GM18909 (cell line): ENCODE measurements around the gene CALML6.

ENCODE experiments used
- ATAC-seq: cut with Tn5 transposase; IDR thresholded peaks from one replicate; pipeline ENCODE4 v1.9.1; 2021; ENCODE audit warnings: mild to moderate bottlenecking; ENCODE audit not compliant: unreplicated experiment, poor library complexity

Gene CALML6

DNA sequence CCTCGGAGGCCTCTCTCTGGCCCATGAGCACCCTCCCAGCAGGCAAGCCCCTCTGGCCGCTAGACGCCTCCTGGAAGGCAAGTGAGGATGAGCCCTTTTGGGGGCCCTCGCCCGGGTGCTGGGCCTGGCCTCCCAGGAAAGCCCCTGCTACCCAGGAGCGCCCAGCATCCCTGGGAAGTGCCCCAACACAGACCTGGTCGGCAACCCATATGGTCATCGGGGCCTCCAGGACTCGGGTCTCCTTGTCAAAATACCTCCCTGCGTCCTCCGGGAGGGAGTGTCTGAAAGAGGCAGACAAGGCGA lies 25.0 kb downstream of the CALML6 start:
- ATAC-seq: no peak

DNA sequence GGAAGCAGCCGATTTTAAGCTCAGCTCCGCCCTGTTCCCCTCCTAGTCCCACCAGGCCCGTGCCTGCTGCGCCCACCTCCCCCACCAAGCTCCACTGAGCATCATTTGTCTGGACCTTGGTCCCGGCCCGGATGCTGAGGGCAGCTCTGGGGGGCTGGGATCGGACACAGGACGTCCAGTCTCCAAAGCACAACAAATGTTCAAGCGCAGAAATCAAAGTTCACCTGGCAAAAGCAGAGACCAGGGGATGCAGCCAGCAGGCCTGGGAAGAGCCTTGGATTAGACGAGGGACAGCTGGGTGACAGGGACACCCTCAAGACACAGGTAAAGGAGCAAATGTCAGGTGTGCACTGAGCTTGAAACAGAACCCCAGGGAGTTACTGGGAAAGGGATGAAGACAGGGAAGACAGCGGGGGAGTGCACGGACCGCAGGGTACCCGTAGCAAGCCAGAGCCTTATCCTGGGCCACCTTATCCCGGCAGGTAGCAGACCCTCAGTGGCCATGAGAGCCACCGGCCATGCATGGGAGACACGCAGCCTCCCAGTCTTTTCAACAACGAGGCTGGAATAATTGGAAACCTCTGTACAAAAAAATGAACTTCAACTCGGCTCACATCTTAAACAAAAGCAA lies 26.3 kb downstream of the CALML6 start:
- ATAC-seq: no peak

DNA sequence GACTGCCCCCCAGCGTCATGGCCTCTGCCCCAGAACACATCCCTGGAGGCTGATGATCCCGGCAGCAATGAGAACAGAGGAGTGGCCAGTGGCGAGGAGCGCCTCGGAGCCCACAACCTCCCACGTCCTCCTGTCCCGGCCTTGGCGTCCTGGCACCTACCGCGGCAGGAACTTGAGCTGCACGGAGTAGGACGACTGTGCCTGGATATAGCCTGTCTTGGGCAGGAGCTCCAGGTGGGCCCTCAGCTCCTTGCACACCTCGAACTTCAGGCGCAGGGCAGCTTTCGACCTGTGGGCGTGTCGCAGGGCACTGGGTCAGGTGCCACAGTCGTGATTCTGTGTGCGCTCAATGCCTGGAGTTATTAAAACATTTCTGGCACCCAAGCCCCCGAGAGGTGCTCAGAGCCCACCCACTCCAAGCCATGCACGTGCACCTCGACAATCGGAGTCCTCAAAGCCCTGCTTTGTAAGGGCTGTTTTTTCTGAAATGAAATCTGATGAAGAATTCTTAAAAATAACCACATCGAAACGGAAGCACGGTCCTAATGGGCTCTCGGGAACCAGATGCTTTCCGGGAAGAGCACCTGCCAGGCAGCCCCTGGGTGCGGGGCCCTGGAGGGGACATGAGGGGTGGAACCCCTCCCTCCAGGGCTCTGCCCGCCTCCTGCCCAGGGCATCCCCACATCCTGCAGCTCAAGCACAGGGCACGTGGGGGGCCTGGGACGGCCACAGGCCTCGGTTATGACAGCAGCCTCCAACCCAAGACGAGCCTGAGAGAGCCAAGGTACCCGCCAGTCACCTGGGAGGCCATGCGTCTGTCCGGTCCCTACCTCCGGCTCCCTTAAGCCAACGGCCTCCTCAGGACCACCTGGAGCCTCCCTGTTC lies 27.1 kb downstream of the CALML6 start:
- no peak for ATAC-seq

DNA sequence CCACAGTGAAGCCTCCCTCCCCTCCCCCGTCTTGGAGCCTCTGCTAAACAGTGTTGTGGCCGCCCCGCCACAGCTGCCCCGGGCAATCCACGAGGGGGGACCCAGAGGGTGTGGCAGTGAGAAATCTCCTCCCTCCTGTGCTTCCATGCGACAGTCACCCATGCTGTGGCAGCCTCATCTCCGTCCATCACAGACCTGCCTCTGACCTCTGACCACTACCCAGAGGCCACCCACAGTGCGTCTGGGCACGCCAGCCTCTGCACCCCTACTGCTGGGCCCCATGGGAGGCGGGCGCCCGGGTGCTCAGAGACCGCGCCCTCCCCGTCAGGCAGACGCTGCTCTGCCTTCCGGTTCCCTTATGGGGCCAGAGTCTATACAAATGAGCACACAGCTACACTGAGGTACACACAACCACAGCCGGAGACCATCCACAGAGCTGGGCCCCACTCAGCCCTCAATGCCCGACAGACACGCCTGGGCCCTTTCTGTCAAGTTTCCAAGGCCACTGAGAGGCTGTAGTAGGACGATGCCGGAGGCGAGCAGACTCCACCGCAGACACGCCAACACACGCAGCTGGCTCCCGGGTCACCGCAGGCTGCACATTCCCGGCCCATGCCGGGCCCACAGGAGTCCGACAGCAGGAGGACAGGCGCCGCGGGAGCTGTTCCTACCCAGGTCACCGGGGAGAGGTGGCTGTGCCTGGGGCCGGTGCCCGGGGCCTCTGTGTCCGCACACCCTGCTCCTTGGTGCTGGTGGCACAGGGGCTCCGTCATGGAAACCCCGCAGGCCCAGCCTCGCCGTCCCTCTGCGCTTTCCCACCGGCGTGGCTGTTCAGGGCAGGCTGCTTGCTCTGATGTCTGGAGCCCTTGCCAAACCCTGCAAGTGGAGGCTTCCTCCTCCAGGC lies 27.9 kb downstream of the CALML6 start:
- no peak for ATAC-seq

DNA sequence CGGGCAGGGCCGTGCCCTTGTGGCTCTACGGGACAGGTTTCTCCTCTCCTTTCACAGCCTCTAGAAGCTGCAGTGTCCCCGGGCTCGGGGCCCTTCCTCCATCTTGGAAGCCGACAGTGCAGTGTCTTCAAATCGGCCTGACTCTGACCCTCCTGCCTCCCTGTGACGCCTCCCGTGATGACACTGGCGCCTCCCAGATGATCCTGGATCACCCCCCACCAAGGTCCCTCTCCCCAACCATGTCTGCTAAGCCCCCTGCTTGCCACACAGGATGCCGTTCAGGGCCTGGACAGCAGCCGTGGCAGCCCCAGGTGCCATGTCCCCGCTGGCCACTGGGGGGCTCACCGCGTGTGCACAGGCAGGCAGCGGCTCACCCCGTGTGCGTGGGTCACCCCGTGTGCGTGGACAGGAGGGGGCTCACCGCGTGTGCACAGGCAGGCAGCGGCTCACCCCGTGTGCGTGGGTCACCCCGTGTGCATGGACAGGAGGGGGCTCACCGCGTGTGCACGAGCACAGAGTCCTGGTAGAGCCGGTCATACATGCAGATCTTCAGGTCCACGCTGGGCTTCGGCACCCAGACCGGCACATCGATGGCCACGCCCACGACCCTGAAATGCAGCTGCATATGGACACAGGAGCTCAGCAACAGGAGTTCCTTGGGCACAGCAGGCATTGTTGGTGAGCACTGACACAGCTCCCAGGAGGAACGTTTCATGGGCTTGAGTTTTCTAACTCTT lies 28.9 kb downstream of the CALML6 start:
- no peak for ATAC-seq

DNA sequence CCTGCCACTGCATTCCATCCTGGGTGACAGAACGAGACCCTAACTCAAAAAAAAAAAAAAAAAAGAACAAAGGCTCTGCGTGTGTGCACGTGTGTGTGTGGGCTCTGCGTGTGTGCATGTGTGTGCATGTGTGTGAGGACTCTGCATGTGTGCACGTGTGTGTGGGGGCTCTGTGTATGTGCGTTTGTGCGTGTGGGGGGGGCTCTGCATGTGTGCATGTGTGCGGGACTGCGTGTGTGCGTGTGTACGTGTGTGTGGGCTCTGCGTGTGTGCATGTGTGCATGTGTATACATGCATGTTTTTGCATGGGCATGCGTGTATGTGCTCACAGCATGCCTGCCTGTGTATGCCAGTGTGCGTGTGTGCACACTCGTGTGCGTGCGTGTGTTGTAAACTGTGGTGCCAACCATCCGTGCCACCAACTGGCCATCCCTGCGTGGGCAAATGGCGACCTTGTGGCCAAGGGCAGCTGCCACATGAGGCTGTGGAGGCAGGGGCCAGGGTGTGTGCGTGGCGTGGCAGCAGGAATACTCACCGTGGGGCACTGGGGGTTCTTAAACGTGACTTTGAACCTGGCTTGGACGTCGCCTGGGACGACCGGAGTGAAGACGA lies 30.8 kb downstream of the CALML6 start:
- ATAC-seq: no peak

DNA sequence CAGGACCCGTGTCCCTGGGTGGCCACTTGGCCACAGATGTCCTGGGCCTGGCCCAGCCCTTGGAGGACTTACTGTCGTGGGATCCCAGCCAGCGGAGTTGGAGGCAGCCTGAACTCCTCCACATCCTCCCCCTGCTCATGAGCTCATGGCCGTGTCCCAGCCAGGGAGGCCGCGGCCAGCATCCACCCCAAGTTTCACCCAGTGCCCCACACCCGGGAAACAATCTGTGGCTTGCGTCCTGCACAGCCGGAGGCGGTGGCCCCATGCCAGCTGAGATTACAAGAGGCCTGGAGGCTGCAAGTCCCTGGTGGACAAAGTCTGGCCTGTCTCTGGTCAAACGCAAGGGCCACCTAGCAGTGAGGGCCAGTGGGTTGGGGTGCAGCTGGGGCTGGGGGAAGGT lies 31.5 kb downstream of the CALML6 start:
- ATAC-seq: no peak

DNA sequence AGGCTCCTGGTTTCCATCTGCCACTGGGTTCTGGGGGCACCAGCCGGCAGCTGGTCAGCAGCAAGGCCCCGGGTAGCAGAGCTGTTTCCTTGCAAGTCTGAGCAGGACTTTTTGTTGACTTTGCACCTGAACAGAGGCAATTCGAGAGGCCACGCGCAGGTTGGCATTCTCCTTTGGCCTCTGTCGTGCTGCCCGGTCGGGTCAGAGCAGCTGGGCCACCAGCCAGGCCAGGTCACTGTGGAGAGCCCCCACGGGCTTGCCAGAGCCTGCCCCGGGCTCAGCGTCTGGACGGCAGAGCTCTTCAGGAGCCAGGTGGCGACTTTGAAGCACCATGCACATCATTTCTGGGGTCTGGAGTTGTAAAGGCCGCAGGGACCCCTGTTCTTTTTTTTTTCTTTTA lies 32.4 kb downstream of the CALML6 start:
- ATAC-seq: no peak

DNA sequence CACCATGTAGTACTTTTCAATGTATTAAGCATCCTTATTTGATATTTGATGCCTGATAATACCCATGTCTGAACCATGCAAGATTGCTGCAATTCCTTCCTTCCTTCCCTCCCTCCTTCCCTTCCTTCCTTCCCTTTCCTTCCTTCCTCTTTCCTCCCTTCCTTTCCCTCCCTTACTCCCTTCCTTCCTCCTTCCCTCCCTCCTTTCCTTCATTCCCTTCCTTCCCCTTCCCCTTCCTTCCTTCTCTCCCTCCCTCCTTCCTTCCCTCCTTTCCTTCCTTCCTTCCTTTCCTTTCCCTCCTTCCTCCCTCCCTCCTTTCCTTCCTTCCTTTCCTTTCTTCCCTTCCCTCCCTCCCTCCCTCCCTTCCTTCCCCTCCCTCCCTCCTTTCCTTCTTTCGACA lies 33.7 kb downstream of the CALML6 start:
- no peak for ATAC-seq

DNA sequence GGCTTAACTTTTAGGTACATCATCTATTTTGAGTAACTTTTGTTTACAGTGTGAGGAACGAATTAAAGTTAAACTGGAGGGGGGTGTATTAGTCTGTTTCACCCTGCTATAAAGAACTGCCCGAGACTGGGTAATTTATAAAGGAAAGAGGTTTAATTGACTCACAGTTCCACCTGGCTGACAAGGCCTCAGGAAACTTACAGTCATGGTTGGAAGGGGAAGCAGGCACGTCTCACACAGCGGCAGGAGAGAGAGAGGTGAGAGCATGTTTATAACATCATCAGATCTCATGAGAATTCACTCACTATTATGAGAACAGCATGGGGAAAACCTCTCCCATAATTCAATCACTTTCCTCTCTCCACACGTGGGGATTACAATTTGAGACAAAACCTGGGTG lies 35.9 kb downstream of the CALML6 start:
- ATAC-seq: no peak

DNA sequence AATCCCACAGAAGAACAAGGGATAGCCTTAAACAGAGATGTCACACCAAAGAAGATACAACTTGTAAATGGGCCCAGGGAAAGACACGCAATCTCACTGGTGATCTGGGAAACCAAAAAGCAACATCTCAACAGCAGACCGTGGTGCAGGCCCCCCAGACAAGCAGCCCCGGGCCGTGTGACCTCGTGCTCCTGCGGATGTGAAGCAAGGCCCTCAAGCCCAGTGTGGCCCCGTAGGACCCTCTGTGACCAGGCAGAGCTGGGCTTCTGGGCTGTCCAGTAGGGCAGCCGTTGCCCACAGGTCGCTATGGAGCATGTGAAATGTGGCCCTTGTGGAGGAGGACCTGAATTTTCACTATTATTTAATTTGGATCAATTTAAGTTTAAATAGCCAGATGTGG lies 39.0 kb downstream of the CALML6 start:
- no peak for ATAC-seq

DNA sequence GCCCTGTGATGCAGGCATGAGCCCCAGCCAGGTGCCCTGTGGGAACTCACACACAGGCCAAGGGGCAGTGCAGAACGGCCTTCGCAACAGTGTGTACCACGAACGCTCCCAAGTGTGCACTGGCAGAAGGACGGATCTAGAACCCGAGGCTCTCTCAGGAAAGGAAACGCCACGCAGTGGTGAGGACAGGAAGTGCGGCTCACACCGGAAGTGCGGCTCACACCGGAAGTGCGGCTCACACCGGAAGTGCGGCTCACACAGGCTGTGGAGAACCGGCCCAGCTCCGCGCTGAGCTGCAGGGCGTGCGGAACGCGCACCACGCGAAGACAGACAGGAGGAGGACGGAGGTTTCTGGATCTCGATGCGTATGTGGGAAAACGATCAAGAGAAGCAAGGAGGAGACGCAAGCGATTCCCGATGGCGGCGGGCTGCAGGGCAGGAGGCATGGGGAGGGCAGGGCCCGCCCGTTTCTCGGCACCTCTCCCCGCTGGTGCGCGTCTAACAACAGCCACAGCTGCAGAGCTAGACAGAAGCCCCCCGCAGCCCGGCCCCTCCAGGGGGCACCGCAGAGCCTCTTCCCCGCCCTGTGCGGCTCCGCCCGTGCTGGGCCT lies 39.9 kb downstream of the CALML6 start:
- ATAC-seq: no peak

DNA sequence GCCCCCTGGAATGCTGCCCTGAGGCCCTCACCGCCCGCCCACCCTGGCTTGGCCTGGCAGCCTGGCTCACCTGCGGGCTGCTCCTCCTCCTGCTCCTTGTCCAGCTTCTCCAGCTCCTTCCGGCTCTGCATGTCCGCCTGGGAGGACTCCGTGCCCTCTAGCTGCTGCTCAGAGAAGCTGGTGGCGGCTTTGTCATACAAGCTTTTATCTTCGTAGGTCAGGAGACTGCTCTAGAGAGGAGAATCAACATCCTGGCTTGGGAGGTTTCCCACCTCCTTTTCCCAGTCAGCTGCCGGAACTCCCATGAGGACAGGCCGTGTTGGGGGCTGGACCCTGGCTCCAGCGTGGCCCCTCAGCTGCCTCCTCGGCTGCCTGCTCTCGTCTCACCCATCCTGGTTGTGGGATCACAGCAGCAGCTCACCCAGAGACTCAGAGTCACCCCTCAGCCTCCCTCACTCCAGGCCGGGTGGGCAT lies 40.6 kb downstream of the CALML6 start:
- ATAC-seq: no peak

DNA sequence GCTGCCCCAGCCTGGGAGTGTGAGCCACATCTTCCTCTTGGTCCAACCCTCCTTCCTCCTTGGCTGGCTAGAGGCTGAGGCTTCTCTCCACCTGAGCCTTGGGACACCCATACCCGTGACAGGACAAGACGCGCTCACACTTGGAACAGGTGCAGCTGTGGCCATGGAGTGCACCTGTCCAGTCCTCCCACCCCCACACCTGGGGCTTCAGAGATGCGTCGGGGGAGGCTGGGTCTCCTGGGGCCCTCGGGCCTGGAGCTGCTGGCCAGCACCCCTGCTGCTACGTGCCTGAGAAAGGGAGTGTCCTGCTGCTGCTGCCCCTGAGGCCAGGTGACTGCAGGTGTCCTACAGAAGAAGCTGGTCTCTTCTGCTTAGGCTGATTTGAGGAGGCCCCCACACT lies 41.0 kb downstream of the CALML6 start:
- no peak for ATAC-seq

DNA sequence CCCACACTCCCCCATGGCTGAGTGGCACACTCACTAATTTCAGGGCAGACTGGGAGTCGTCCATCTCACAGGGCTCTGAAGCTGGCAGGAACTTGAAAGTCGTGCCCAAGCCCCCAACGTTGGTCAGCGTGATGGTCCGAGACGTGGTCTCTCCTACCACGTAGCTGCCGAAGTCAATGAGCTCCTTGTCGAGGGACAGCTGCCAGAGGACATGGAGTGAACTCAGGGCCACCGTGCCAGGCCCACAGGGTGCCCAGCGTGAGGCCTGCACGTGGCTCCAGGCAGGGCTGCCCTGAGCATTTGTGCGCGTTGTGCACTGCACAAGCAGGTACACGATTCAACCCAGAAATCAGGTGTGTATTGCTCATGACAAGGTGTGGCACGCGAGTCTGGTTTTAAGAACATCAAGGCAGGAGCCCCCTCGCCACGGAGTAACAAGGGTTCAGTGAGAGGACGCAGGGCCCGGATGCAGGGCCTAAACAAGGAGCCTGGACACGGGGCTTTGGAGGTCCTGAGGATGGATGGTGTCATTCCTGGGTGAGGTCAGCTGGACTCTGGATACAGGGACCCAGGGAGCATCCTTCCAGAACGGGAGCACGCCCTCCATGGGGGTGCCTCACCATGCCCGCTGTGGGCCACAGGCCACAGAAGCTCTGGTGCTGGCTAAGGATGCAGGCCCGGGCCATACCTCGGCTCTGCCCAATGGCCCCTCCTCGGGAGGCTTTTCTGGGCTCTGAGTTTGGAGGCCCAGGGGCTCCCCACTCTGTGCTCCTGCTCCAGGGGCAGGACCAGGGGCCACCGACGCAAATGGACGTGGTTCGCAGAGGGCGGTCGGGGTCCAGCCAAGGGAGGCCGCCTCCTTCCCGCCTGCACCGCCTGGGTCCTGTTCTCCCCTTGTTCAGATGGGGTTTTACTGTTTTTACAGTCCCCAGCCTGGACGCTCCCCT lies 41.8 kb downstream of the CALML6 start:
- ATAC-seq: no peak

DNA sequence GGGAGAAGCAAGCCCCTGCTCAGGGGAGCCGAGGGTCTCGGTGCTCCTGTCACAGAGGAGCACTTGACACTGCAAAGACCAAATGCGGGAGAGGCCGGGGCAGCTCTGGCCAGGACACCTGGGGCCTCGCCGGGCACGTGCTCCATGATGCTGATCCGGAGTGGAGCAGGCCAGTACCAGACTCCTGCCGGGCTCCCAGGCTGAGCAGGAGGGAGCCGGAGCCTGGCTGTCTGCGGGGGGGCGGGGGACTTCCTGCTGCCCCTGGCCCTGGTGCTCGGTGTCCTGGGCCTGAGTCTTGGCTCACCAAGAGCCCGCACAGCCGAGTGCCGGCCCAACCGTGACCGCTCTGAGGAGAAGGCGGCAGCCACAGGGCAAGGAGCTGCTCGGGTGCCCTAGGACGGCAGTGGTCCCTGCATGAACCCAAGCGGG lies 42.5 kb downstream of the CALML6 start:
- no peak for ATAC-seq

DNA sequence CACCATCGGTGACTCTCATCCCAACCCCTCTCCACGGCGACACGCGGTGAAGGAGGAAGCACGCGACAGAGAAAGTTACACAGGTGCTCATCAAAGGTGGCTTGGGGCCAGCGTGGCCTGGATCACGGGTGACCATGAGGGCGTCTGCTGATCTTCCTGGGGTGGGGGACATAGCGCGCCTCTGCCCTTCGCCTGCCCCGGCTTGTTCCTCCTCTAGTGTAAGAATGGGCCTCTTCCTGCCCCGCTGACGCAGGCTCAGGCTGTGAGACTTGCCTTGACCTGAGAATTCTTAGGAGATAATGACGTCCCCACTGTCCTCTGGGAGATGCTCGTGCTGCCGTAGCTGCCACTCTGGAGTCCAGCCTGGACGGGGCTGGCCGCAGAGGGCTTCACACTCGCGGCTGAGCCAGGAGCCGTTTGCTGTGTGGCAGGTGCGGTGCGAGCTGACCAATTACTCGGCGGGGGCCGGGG lies 43.0 kb downstream of the CALML6 start:
- no peak for ATAC-seq

DNA sequence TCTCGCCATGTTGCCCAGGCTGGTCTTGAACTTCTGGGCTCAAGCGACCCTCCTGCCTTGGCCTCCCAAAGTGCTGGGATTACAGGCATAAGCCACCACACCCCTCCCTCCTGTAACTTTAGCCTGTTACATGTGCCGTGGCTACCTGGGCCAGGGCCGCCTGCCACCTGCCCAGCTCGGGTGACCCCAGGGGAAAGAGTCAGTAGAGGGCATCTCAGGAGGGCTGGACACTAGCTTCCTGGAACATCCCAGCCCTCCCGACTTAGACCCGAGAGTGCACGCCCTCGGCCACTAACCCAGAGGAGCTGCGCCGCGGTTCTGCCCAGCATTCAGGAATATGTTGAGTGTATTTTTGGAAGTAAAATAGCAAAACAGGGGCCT lies 44.4 kb downstream of the CALML6 start:
- no peak for ATAC-seq
